Stimulated activated CD8-positive, alpha-beta memory T cell treated with anti-CD3 and anti-CD28 coated beads, Interleukin-2, amount 100 ng/mL, for 48 hours (primary cell): ENCODE data around the gene DNAJC13.
"Not testable (repeated sequence)": the region's sequence is repeated elsewhere in the genome, so short reads cannot be mapped to it uniquely, and the experiment has no call there.

Experiments used
- DNase-seq, 2 donors: peaks; one replicate each; pipeline ENCODE4 v3.0.0-alpha.2; 2020; ENCODE audit warnings: low read depth in 2 of 2

DNAJC13 gene

GRCh38 chr3:132543011-132543739 is 125.9 kb downstream of the DNAJC13 start:
- DNase-seq = no peak

- DNase-seq = no peak
These were observed 126.8 kb downstream of the DNAJC13 start for GRCh38 chr3:132544130-132544529.

DNA sequence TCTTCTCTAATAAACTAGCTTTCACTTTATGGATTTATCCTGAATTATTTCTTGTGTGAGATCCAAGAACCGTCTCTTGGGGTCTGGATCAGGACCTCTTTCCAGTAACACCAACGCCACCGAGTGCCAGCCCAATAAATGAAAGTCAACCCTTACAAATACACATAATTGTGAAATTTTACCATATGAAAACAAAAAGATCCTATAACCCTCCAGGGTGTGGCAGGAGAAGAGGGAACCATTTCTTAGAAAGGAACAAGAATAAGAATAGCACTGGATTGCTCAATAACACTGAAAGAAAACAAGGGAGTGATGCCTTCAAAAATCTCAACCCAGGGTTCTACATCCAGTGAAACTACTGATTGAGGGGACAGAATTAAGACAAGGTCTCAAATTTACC is 128.2 kb downstream of the DNAJC13 start:
- no peak for DNase-seq

DNA sequence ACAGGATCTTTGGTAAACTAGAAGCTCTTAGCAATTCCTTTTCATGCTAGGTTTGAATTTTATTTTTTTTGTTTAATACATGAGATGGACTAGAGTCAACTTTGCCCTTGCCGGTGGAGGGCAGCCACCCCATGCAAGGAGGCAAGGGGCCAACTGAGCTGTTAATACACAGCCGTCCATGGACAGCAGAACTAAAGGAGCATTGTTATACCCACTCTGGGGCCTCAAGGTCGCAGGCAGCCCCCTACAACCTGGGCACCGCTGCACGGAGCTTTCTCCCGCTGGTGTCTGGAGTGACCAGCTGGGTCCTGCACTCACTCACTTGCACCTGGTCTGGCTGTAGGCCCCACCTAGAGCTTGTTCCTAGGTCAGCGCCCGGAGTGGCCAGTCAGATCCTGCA is 131.9 kb downstream of the DNAJC13 start:
- DNase-seq = no peak

GRCh38 chr3:132549890-132550578 is 132.7 kb downstream of the DNAJC13 start:
- DNase-seq = no peak

GRCh38 chr3:132550579-132551305 is 133.4 kb downstream of the DNAJC13 start:
- DNase-seq = no peak

- DNase-seq = no peak
These were observed 136.5 kb downstream of the DNAJC13 start for GRCh38 chr3:132553826-132554225.

DNA sequence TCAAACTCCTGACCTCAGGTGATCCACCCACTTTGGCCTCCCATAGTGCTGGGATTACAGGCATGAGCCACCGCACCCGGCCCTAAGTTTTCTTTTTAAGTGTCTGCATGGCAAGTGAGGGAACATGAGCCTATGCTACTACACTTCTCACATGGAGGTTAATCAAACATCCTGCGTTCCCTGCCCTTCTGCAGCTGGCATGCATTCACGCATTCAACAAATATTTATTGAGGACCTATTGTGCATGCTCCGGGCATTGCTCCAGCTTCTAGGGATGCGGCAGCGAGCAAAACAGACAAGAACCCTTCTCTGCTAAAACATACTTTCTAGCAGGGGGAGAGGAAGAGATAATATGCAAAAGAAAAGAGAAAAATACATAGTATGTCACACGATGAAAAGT is 137.1 kb downstream of the DNAJC13 start:
- no peak for DNase-seq

DNA sequence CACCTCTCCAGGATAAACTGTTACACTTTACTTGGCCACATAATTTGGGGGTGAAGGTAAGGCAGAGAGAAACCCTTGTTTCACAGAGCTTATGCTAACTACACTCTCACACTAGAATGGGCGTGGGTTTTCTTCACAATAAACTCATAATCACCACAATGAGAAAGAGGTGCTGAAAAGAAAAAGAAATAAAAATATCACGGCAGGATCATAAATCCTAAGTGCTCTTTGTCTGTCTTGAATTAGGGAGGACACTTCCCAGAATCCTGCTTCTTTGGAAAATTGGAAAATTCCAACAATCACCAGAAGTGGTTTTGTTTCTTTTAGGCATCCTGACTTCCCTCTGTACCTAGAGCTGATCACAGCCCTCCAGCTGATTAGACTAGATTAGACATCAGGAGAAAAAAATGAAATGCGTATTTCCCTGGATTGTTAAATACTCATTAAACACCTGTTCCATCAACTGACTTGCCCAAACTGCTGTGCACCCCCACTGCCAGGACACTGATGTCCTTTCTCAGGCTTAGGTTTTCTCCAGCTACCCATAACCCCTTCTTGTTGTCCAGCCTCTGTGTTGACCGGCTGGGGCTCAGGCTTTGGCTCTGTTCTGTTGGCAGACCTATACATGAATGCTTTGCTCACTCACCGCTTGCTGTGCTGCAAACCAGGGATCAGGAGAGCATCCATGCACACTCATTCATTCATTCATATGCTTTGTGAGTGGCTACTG is 138.2 kb downstream of the DNAJC13 start:
- no peak for DNase-seq

GRCh38 chr3:132556036-132556386 is 138.7 kb downstream of the DNAJC13 start:
- DNase-seq = not testable (repeated sequence)

DNA sequence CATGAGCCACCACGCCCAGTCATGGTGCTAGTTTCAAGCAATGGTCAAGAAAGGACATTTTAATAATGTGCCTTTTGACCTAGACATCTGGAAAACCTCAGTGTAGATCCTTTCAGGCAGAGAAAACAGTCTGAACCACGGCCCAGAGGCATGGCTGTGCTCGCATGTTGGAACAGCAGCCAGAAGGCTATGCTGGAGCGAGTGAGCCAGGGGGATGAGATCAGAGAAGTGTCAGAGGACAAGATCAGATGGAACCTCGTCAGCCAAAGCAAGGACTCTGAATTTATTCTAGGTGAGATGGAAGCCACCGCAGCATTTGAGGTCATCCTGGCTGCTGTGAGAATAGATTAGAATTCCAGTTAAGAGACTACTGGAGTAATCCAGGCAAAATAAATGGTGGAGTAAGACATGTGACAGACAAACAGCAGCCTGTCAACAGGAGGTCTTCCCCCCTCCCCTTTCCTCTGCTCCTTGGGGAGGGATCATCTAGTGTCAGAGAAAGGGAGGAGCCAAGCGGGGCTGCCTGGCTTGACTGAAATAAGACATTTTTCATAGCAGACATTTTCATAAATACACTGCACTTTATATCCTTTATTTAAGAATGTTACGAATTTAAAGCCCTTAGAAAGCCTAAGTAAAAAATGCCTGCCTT is 139.3 kb downstream of the DNAJC13 start:
- no peak for DNase-seq

- no peak for DNase-seq
These were observed 143.7 kb downstream of the DNAJC13 start for GRCh38 chr3:132561003-132561402.

- no peak for DNase-seq
These were observed 146.2 kb downstream of the DNAJC13 start for GRCh38 chr3:132563420-132564069.

DNA sequence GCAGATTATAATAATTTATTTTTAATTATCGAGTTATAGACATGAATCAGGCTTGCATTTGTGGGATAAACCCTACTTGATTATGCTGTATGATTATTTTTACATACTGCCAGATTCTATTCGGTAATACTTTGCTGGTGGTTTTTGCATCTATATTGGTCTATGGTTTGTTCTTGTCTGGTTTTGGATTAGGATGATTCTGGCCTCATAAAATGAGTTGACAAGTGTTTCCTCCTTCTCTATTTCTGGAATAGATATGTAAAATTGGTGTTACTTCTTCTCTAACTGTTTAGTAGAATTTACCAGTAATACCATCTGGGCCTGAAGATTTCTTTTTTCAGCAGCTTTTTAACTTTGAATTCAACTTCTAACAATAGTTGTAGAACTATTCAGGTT is 146.8 kb downstream of the DNAJC13 start:
- no peak for DNase-seq

DNA sequence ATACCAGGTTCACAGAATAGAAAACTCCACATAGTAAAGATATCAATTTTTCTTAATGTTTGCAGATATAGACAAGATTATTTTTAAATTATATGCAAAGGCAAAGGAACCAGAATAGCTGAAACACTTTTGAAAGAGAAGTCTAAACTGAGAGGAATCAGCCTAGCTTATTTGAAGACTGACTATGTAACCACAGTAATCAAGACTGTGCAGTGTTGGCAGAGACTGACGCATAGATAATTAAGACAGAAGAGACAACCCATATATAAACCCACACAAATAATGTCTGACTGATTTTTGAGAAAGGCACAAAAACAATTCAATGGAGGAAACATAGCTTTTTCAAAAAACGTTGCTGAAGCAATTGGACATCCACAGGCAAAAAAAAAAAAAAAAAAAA is 151.1 kb downstream of the DNAJC13 start:
- no peak for DNase-seq

GRCh38 chr3:132569153-132569552 is 151.9 kb downstream of the DNAJC13 start:
- DNase-seq = no peak

DNA sequence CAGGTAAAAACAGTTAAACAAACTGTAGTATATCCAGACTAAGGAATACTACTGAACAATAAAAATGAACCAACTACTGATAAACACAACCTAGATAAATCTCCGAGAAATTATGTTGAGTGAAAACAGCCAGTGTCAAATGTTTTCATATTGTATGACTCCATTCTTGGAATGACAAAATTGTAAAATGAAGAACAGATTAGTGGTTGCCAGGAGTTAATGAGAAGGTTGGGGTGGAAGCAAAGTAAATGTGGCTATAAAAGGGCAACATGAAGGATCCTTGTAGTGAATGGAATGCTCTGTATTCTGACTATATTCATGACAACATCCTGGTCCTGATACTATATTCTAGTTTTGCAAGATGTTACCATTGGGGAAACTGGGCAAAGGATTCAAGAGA is 152.3 kb downstream of the DNAJC13 start:
- DNase-seq = no peak

GRCh38 chr3:132570016-132570415 is 152.7 kb downstream of the DNAJC13 start:
- DNase-seq = no peak

- DNase-seq = no peak
These were observed 156.5 kb downstream of the DNAJC13 start for GRCh38 chr3:132573797-132574211.

DNA sequence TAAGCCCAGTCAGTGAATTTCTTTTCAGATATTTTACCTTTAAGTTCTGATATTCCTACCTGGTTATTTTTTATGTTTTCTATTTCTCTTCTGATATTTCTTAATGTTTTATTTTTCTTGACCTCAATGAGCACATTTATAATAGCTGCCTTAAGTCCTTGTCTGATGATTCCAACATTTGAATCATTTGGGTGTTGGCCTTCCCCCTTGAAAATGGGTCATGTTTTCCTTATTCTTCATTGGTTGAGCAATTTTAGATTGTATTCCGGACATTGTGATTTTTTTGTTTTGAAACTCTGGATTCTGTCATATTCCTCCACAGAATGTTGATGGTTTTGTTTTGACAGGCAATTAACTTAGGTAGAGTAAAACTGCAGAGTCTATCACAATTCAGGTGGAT is 170.1 kb downstream of the DNAJC13 start:
- DNase-seq = no peak
